ENCODE measurements around the gene RYR2.

Gene RYR2

GRCh38 chr1:237745545-237745944 is 703.6 kb downstream of the RYR2 start:
- TF ChIP-seq ISL1 (CRISPR knock-in tag; IDR thresholded peaks at IDR 0.05): no peak
- TF ChIP-seq ZNF565 (CRISPR knock-in tag; conservative IDR thresholded peaks at IDR 0.05; ENCODE audit: low read depth): no peak
- TF ChIP-seq ARNTL (CRISPR knock-in tag; IDR thresholded peaks at IDR 0.05; ENCODE audit: borderline replicate concordance, low read depth): no peak
- no peak for TF ChIP-seq ESRRG (CRISPR knock-in tag; IDR thresholded peaks at IDR 0.05)
- no peak for TF ChIP-seq TCF4 (CRISPR knock-in tag; IDR thresholded peaks at IDR 0.05; ENCODE audit: borderline replicate concordance)
- TF ChIP-seq GLIS3 (CRISPR knock-in tag; IDR thresholded peaks at IDR 0.05): no peak
- TF ChIP-seq CSRNP3 (CRISPR knock-in tag; IDR thresholded peaks at IDR 0.05): no peak
- no peak for TF ChIP-seq BACH2 (CRISPR knock-in tag; IDR thresholded peaks at IDR 0.05; ENCODE audit: borderline replicate concordance)
- TF ChIP-seq ZFP3 (CRISPR knock-in tag; IDR thresholded peaks at IDR 0.05): no peak
- TF ChIP-seq ZC3H10 (CRISPR knock-in tag; IDR thresholded peaks at IDR 0.05): no peak
- TF ChIP-seq, protein P1, sequence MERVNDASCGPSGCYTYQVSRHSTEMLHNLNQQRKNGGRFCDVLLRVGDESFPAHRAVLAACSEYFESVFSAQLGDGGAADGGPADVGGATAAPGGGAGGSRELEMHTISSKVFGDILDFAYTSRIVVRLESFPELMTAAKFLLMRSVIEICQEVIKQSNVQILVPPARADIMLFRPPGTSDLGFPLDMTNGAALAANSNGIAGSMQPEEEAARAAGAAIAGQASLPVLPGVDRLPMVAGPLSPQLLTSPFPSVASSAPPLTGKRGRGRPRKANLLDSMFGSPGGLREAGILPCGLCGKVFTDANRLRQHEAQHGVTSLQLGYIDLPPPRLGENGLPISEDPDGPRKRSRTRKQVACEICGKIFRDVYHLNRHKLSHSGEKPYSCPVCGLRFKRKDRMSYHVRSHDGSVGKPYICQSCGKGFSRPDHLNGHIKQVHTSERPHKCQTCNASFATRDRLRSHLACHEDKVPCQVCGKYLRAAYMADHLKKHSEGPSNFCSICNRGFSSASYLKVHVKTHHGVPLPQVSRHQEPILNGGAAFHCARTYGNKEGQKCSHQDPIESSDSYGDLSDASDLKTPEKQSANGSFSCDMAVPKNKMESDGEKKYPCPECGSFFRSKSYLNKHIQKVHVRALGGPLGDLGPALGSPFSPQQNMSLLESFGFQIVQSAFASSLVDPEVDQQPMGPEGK (CRISPR knock-in tag; IDR thresholded peaks at IDR 0.05; ENCODE audit: borderline replicate concordance): no peak
- ATAC-seq: no peak

- no peak for ATAC-seq
- TF ChIP-seq POU6F1 (CRISPR knock-in tag; IDR thresholded peaks at IDR 0.05; ENCODE audit: borderline replicate concordance, low read depth): no peak
- no peak for TF ChIP-seq ESRRG (CRISPR knock-in tag; IDR thresholded peaks at IDR 0.05)
- TF ChIP-seq OSR1 (CRISPR knock-in tag; IDR thresholded peaks at IDR 0.05): no peak
- no peak for TF ChIP-seq CSDC2 (CRISPR knock-in tag; IDR thresholded peaks at IDR 0.05)
- TF ChIP-seq ZFP30 (CRISPR knock-in tag; IDR thresholded peaks at IDR 0.05): no peak
- no peak for TF ChIP-seq RARB (CRISPR knock-in tag; IDR thresholded peaks at IDR 0.05)
- TF ChIP-seq GLIS3 (CRISPR knock-in tag; IDR thresholded peaks at IDR 0.05): no peak
- TF ChIP-seq, protein P2, sequence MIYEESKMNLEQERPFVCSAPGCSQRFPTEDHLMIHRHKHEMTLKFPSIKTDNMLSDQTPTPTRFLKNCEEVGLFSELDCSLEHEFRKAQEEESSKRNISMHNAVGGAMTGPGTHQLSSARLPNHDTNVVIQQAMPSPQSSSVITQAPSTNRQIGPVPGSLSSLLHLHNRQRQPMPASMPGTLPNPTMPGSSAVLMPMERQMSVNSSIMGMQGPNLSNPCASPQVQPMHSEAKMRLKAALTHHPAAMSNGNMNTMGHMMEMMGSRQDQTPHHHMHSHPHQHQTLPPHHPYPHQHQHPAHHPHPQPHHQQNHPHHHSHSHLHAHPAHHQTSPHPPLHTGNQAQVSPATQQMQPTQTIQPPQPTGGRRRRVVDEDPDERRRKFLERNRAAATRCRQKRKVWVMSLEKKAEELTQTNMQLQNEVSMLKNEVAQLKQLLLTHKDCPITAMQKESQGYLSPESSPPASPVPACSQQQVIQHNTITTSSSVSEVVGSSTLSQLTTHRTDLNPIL (CRISPR knock-in tag; IDR thresholded peaks at IDR 0.05; ENCODE audit: low read depth): no peak
- TF ChIP-seq ARNTL (CRISPR knock-in tag; IDR thresholded peaks at IDR 0.05; ENCODE audit: borderline replicate concordance, low read depth): no peak
- TF ChIP-seq, protein P3, sequence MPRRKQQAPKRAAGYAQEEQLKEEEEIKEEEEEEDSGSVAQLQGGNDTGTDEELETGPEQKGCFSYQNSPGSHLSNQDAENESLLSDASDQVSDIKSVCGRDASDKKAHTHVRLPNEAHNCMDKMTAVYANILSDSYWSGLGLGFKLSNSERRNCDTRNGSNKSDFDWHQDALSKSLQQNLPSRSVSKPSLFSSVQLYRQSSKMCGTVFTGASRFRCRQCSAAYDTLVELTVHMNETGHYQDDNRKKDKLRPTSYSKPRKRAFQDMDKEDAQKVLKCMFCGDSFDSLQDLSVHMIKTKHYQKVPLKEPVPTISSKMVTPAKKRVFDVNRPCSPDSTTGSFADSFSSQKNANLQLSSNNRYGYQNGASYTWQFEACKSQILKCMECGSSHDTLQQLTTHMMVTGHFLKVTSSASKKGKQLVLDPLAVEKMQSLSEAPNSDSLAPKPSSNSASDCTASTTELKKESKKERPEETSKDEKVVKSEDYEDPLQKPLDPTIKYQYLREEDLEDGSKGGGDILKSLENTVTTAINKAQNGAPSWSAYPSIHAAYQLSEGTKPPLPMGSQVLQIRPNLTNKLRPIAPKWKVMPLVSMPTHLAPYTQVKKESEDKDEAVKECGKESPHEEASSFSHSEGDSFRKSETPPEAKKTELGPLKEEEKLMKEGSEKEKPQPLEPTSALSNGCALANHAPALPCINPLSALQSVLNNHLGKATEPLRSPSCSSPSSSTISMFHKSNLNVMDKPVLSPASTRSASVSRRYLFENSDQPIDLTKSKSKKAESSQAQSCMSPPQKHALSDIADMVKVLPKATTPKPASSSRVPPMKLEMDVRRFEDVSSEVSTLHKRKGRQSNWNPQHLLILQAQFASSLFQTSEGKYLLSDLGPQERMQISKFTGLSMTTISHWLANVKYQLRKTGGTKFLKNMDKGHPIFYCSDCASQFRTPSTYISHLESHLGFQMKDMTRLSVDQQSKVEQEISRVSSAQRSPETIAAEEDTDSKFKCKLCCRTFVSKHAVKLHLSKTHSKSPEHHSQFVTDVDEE (CRISPR knock-in tag; IDR thresholded peaks at IDR 0.05): no peak
- TF ChIP-seq ZC3H10 (CRISPR knock-in tag; IDR thresholded peaks at IDR 0.05): no peak
- TF ChIP-seq ISL1 (CRISPR knock-in tag; IDR thresholded peaks at IDR 0.05): no peak
Measured at GRCh38 chr1:237748171-237748960, 706.4 kb downstream of the RYR2 start.

GRCh38 chr1:237749122-237749521 is 707.1 kb downstream of the RYR2 start:
- no peak for ATAC-seq
- TF ChIP-seq, protein P3 (CRISPR knock-in tag; IDR thresholded peaks at IDR 0.05): no peak
- TF ChIP-seq ZFP3 (CRISPR knock-in tag; IDR thresholded peaks at IDR 0.05) (no peak), OSR1 (CRISPR knock-in tag; IDR thresholded peaks at IDR 0.05) (no peak), ZNF8 (CRISPR knock-in tag; IDR thresholded peaks at IDR 0.05) (no peak)
